Pancreas (tissue), 10 donors: Measurements from ENCODE around the gene BCL11A. TPM values are rescaled to one million over a fixed set of nuclear protein-coding genes. Genes with fewer than 3 reads are reported as not detected.

Experiments
- ATAC-seq, 4 donors: fragments of 200-7000 bp; cut with Tn5 transposase; one replicate each; pipeline versions ENCODE4 v1.8.0 to v1.9.1; 2020; ENCODE audit warnings: mild to moderate bottlenecking in 4 of 4, moderate library complexity in 4 of 4
- DNase-seq, 6 donors: peaks; one replicate each; pipeline ENCODE4 v3.0.0-alpha.2; 2020
- FAIRE-seq: peaks from 2 replicates; lab custom pipeline; 2012; peaks lifted over from hg19 to GRCh38; lab: Jason Lieb, UNC
- H3K27ac ChIP-seq, 4 donors: fragments of 200-600 bp; sonication (generic); 1 replicate in 3 of 4; 2 replicates in 1 of 4; pipeline versions ENCODE4 v1.5.0 to v1.8.0; 2020
- H3K27me3 ChIP-seq, 4 donors: fragments of 200-600 bp; one replicate each; pipeline ENCODE4 v1.8.0; 2021
- H3K36me3 ChIP-seq, 3 donors: fragments of 200-600 bp; sonication (generic) in 1 of 3; one replicate each; pipeline versions ENCODE4 v1.5.0 to v1.8.0; 2020 to 2021
- H3K4me1 ChIP-seq, 3 donors: fragments of 200-600 bp; one replicate each; pipeline ENCODE4 v1.8.0; 2021
- H3K4me3 ChIP-seq, 4 donors: fragments of 200-600 bp; sonication (generic) in 2 of 4; one replicate each; pipeline versions ENCODE4 v1.5.0 to v1.8.0; 2020 to 2021
- H3K9me3 ChIP-seq, 4 donors: fragments of 200-600 bp; one replicate each; pipeline ENCODE4 v1.8.0; 2021
- CTCF ChIP-seq, 4 donors: fragments of 200-600 bp; sonication (generic) in 3 of 4; IDR thresholded peaks; one replicate each; pipeline versions ENCODE4 v1.5.0 to v1.8.0; 2021; ENCODE audit warnings: antibody characterized with exemption in 4 of 4
- WGBS, 2 donors: extraction: QIAGEN DNeasy Blood & Tissue Kit; methylation state at CpG; one replicate each; pipeline ENCODE4 v1.1.7; 2013; 5-methylcytosine and 5-hydroxymethylcytosine counted together
- intact Hi-C, 3 donors: fragments of 100-400 bp; cut with DNase I; formaldehyde crosslinking; loops; one replicate each; pipeline versions ENCODE4 v1.11.1 to v1.14.2; 2022
- polyA plus RNA-seq, 2 donors: library from polyadenylated mRNA; stranded (reverse); fragments of 200-250 nt; gene quantifications; one replicate each; pipeline ENCODE4 v1.2.3, GENCODE V29; 2013
- total RNA-seq, 6 donors: library from RNA; stranded (reverse); fragmentation: NEBNext Ultra II Directional in 4 of 6; extraction: Animal tissue kit (Norgen Biotek cat#: 25700) in 4 of 6; gene quantifications; one replicate each; pipeline versions ENCODE4 v1.2.1 to v1.2.4, GENCODE V29; 2021 to 2023
- donor health status: healthy with polysubstance abuse.
- donor health status: DM: no; HTN: no; CAD: no; lungs with moderate emphysema.
- donor health status: DM: no; HTN: no; CAD: no.
- donor health status: control.
- donor health status: control.
- donor health status: Bipolar disorder and iron deficiency.
- donor health status: DM: yes; HTN: yes; CAD: no.
- donor health status: DM: no; HTN: no; CAD: no.
- donor health status: DM: no; HTN: no; CAD: no.
- donor health status: DM: yes; HTN: yes; CAD: no.

Gene BCL11A
- total and polyA plus RNA-seq, 8 donors, result 4.4 to 16.1 (median 11.7) TPM

- ATAC-seq (peak; percentile 52 to 85 (median 75)), FAIRE-seq (no peak), DNase-seq (no peak)
- intact Hi-C loops, result no loop called here
- TF ChIP-seq CTCF (IDR thresholded peaks at IDR 0.05), result no peak
- WGBS, 2 donors, result 45 to 51% methylated on average over 7 of the region's 7 CpGs
- Histone ChIP-seq H3K27me3 (no peaks in the 10 kb centered on the region), H3K36me3 (no peaks in the 10 kb centered on the region), H3K27ac (no peak overlapping the region), H3K4me3 (no peak overlapping the region), H3K9me3 (no peaks in the 10 kb centered on the region), H3K4me1 (peaks cover 0 to 8% (median 7%) of the 10 kb centered on the region in 3 donors)
Measured at GRCh38 chr2:60519231-60519863, 34.1 kb downstream of the BCL11A start.

GRCh38 chr2:60518567-60518966 is 34.9 kb downstream of the BCL11A start:
- ATAC-seq, result no peak
- intact Hi-C loops, result no loop called here
- H3K9me3 ChIP-seq, result no peaks in the 10 kb centered on the region
- H3K4me3 ChIP-seq, result no peak overlapping the region
- H3K27me3 ChIP-seq, result no peaks in the 10 kb centered on the region
- H3K36me3 ChIP-seq, result no peaks in the 10 kb centered on the region
- no peak for TF ChIP-seq CTCF (IDR thresholded peaks at IDR 0.05)
- FAIRE-seq, result no peak
- H3K4me1 ChIP-seq, result peaks cover 0 to 8% (median 7%) of the 10 kb centered on the region in 3 donors
- no peak overlapping the region for H3K27ac ChIP-seq
- WGBS, 2 donors, result 83 to 87% methylated on average over 7 of the region's 7 CpGs
- no peak for DNase-seq

GRCh38 chr2:60517446-60517845 is 36.0 kb downstream of the BCL11A start:
- ATAC-seq (no peak), FAIRE-seq (no peak), DNase-seq (no peak)
- intact Hi-C loops, result no loop called here
- H3K4me3 ChIP-seq, result no peak overlapping the region
- no peaks in the 10 kb centered on the region for H3K27me3 ChIP-seq
- H3K36me3 ChIP-seq, result no peaks in the 10 kb centered on the region
- peaks cover 0 to 7% (median under 1%) of the 10 kb centered on the region in 3 donors for H3K4me1 ChIP-seq
- TF ChIP-seq CTCF (IDR thresholded peaks at IDR 0.05), result no peak
- H3K9me3 ChIP-seq, result no peaks in the 10 kb centered on the region
- H3K27ac ChIP-seq, result no peak overlapping the region
- 89 to 94% methylated on average over 4 of the region's 4 CpGs for WGBS, 2 donors

GRCh38 chr2:60516826-60517225 is 36.6 kb downstream of the BCL11A start:
- Histone ChIP-seq H3K27me3 (no peaks in the 10 kb centered on the region), H3K4me1 (peaks cover 0 to 7% (median 0%) of the 10 kb centered on the region in 3 donors), H3K4me3 (no peak overlapping the region), H3K9me3 (no peaks in the 10 kb centered on the region), H3K27ac (no peak overlapping the region), H3K36me3 (no peaks in the 10 kb centered on the region)
- TF ChIP-seq CTCF (IDR thresholded peaks at IDR 0.05), result no peak
- no peak for DNase-seq
- FAIRE-seq, result no peak
- ATAC-seq, result no peak
- WGBS, 2 donors, result 90 to 95% methylated on average over 4 of the region's 4 CpGs
- intact Hi-C loops, result no loop called here

- FAIRE-seq (no peak), DNase-seq (no peak), ATAC-seq (peak in 2 of 4 donors; percentile 13 to 19)
- H3K27ac ChIP-seq, result no peak overlapping the region
- no peak overlapping the region for H3K4me3 ChIP-seq
- no peaks in the 10 kb centered on the region for H3K27me3 ChIP-seq
- no peaks in the 10 kb centered on the region for H3K9me3 ChIP-seq
- peaks cover 0 to 7% (median 0%) of the 10 kb centered on the region in 3 donors for H3K4me1 ChIP-seq
- whole genome bisulfite sequencing, 2 donors, result 63 to 66% methylated on average over 6 of the region's 6 CpGs
- intact Hi-C loops, result no loop called here
- H3K36me3 ChIP-seq, result no peaks in the 10 kb centered on the region
- no peak for TF ChIP-seq CTCF (IDR thresholded peaks at IDR 0.05)
Measured at GRCh38 chr2:60516383-60516811, 37.1 kb downstream of the BCL11A start.
